ENCODE results near the gene MPL. TPM values are rescaled to one million over a fixed set of nuclear protein-coding genes. Genes with fewer than 3 reads are reported as not detected.

MPL gene
- total RNA-seq, 1 experiment from 2014 or later, result not detected

DNA sequence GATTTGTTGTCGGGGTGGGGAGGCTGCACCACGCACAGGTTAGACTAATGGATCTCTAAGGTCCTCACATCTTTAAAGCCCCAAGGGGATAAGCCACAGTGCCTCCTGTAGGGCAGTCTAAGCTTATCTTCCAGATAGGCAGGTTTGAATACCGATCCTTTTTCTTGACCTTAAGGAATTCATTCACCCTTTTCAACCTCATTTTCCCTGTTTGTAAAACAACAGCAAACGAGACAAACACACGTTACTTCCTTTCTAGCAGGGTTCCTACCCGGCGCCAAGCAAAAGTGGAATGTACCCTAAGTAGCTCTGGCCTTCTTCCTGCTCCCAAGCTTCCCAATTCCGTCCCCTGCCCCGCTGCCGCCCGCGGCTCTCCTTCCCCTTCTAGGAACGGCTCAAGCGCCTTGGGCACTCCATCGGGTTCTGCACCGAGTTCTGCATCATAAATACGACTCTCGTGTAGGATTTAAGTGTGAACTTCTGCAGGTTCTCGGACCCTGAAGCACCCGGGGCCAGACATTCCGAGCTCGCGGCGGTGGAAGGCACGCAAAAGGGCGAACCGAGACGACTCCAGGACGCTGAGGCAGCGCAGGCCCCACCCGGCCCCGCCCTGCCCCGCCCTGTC is 20.6 kb downstream of the MPL start:
- Histone ChIP-seq H3K79me2 (ENCODE audit: insufficient read depth, low read length) (peaks cover 36% of the 10 kb centered on the region), H3K9me3 (ENCODE audit: control insufficient read depth in 1 of 2, insufficient read depth in 1 of 2, low read depth in 1 of 2, low read length in 2 of 2) (no peaks in the 10 kb centered on the region), H3K4me2 (ENCODE audit: low read length) (peak overlapping the region; percentile 78), H3K9ac (ENCODE audit: low read length) (peak overlapping the region; percentile 94), H2AFZ (ENCODE audit: low read depth, low read length, poor library complexity, severe bottlenecking) (no peak overlapping the region), H3K27me3 (ENCODE audit: insufficient read depth, low read length) (no peaks in the 10 kb centered on the region), H4K20me1 (ENCODE audit: insufficient read depth) (peaks cover 3% of the 10 kb centered on the region; the same call in 1 of the 2 replicates), H3K27ac (ENCODE audit: low read depth, low read length) (peak overlapping the region; percentile 80), H3K4me3 (replicated peaks in 1 of 2; ENCODE audit: low read depth in 1 of 2, low read length in 2 of 2) (peak overlapping the region; percentile 76 to 77), H3K4me1 (ENCODE audit: control insufficient read depth in 1 of 2, insufficient read depth in 2 of 2, low read length in 2 of 2) (peaks cover 13 to 46% of the 10 kb centered on the region in 2 experiments), H3K36me3 (ENCODE audit: control insufficient read depth in 1 of 2, insufficient read depth in 2 of 2, low read length in 2 of 2) (peaks cover 17 to 37% of the 10 kb centered on the region in 2 experiments), H3K9me2 (ENCODE audit: insufficient read depth) (no peaks in the 10 kb centered on the region)
- peak; percentile 49 for ATAC-seq
- CTCF ChIA-PET, result interaction anchor here (0.6 to 2.6 kb wide), 11 partner anchors 8 to 131 kb away, joined by 3 to 15 read pairs (median 5); partner anchors contain the start of gene C1orf210
- intact Hi-C loops (cut with micrococcal nuclease), result loop anchor here (1.0 kb wide), 1 partner anchor 120 kb away; no protein-coding TSS in a partner anchor
- DNase-seq (ENCODE audit: low read depth, low spot score), result peak; percentile 49
- TSS peak; percentile 84 for BruUV-seq (replicated peaks)
- POLR2A ChIA-PET, result interaction anchor here (0.6 to 2.1 kb wide), 16 partner anchors 8 to 572 kb away, joined by 3 to 26 read pairs (median 5); partner anchors contain the start of genes C1orf210 and ELOVL1
- RAD21 ChIA-PET (ENCODE audit: low non-redundant PET in 1 of 2, low total read pairs in 2 of 2, uncharacterized antibody in 2 of 2, unreplicated experiment in 2 of 2), result interaction anchor here (0.5 to 1.1 kb wide), 3 partner anchors 24 to 73 kb away, joined by 4 to 7 read pairs (median 4); partner anchors contain the start of gene C1orf210 (in 1 of the 2)
- TF ChIP-seq, protein P1, sequence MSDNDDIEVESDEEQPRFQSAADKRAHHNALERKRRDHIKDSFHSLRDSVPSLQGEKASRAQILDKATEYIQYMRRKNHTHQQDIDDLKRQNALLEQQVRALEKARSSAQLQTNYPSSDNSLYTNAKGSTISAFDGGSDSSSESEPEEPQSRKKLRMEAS (IDR thresholded peaks at IDR 0.05), result no peak
- no peak for TF ChIP-seq JUND (IDR thresholded peaks at IDR 0.05)
- TF ChIP-seq ELF1 (IDR thresholded peaks at IDR 0.05; ENCODE audit: borderline replicate concordance, low read depth), result no peak
- TF ChIP-seq SIN3A (IDR thresholded peaks at IDR 0.05; ENCODE audit: low read depth), result no peak
- TF ChIP-seq EGR1 (IDR thresholded peaks at IDR 0.05; ENCODE audit: low read depth), result no peak
- TF ChIP-seq SRF (IDR thresholded peaks at IDR 0.05; ENCODE audit: low read depth), result no peak
- no peak for TF ChIP-seq FOSL1 (IDR thresholded peaks at IDR 0.05; ENCODE audit: low read depth)
- no peak for TF ChIP-seq YY1 (IDR thresholded peaks at IDR 0.05; ENCODE audit: extremely low read depth, insufficient replicate concordance, low read depth, low read length)
- TF ChIP-seq, protein P2, sequence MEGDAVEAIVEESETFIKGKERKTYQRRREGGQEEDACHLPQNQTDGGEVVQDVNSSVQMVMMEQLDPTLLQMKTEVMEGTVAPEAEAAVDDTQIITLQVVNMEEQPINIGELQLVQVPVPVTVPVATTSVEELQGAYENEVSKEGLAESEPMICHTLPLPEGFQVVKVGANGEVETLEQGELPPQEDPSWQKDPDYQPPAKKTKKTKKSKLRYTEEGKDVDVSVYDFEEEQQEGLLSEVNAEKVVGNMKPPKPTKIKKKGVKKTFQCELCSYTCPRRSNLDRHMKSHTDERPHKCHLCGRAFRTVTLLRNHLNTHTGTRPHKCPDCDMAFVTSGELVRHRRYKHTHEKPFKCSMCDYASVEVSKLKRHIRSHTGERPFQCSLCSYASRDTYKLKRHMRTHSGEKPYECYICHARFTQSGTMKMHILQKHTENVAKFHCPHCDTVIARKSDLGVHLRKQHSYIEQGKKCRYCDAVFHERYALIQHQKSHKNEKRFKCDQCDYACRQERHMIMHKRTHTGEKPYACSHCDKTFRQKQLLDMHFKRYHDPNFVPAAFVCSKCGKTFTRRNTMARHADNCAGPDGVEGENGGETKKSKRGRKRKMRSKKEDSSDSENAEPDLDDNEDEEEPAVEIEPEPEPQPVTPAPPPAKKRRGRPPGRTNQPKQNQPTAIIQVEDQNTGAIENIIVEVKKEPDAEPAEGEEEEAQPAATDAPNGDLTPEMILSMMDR (IDR thresholded peaks at IDR 0.05 in 2 of 3, conservative IDR thresholded peaks at IDR 0.05 in 1 of 3; ENCODE audit: borderline replicate concordance in 1 of 3, insufficient read depth in 1 of 3, low read depth in 2 of 3, low read length in 2 of 3), result peak in 2 of 3 experiments; percentile 67 to 71; a peak in 4 of 6 replicates
- no peak for TF ChIP-seq SP1 (IDR thresholded peaks at IDR 0.05; ENCODE audit: low read depth)
- TF ChIP-seq, protein P3, sequence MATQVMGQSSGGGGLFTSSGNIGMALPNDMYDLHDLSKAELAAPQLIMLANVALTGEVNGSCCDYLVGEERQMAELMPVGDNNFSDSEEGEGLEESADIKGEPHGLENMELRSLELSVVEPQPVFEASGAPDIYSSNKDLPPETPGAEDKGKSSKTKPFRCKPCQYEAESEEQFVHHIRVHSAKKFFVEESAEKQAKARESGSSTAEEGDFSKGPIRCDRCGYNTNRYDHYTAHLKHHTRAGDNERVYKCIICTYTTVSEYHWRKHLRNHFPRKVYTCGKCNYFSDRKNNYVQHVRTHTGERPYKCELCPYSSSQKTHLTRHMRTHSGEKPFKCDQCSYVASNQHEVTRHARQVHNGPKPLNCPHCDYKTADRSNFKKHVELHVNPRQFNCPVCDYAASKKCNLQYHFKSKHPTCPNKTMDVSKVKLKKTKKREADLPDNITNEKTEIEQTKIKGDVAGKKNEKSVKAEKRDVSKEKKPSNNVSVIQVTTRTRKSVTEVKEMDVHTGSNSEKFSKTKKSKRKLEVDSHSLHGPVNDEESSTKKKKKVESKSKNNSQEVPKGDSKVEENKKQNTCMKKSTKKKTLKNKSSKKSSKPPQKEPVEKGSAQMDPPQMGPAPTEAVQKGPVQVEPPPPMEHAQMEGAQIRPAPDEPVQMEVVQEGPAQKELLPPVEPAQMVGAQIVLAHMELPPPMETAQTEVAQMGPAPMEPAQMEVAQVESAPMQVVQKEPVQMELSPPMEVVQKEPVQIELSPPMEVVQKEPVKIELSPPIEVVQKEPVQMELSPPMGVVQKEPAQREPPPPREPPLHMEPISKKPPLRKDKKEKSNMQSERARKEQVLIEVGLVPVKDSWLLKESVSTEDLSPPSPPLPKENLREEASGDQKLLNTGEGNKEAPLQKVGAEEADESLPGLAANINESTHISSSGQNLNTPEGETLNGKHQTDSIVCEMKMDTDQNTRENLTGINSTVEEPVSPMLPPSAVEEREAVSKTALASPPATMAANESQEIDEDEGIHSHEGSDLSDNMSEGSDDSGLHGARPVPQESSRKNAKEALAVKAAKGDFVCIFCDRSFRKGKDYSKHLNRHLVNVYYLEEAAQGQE (IDR thresholded peaks at IDR 0.05; ENCODE audit: low read depth), result no peak
- no peak for TF ChIP-seq CBX3 (IDR thresholded peaks at IDR 0.05; ENCODE audit: low read depth)
- TF ChIP-seq RAD21 (IDR thresholded peaks at IDR 0.05; ENCODE audit: low read depth), result no peak
- TF ChIP-seq EZH2phosphoT487 (IDR thresholded peaks at IDR 0.05; ENCODE audit: borderline replicate concordance), result no peak
- no peak for TF ChIP-seq EZH2 (IDR thresholded peaks at IDR 0.05)
- TF ChIP-seq CEBPB (IDR thresholded peaks at IDR 0.05; ENCODE audit: low read depth), result no peak
- TF ChIP-seq, protein P4, sequence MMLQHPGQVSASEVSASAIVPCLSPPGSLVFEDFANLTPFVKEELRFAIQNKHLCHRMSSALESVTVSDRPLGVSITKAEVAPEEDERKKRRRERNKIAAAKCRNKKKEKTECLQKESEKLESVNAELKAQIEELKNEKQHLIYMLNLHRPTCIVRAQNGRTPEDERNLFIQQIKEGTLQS (IDR thresholded peaks at IDR 0.05), result no peak
- TF ChIP-seq ZNF274 (IDR thresholded peaks at IDR 0.05; ENCODE audit: low read depth, low read length), result no peak
- peak; percentile 85 for TF ChIP-seq POLR2A (IDR thresholded peaks at IDR 0.05; ENCODE audit: borderline replicate concordance, extremely low read depth, insufficient read depth, insufficient read length)
- TF ChIP-seq TCF7L2 (IDR thresholded peaks at IDR 0.05; ENCODE audit: borderline replicate concordance, extremely low read depth, insufficient read depth, insufficient read length), result no peak
- peak; percentile 59 for TF ChIP-seq ZFX (IDR thresholded peaks at IDR 0.05)
